Brain microvascular endothelial cell (primary cell): ENCODE data around the gene ESYT3.

Source experiments
- DNase-seq: peaks from one replicate; pipeline ENCODE4 v3.0.0-alpha.2; 2020
- H3K27ac ChIP-seq: fragments of 250-450 bp; sonication (Bioruptor Pico); 2 replicates; pipeline ENCODE4 v1.5.1; 2020; ENCODE audit warnings: mild to moderate bottlenecking, moderate library complexity
- H3K27me3 ChIP-seq: fragments of 250-450 bp; sonication (Bioruptor Pico); replicated peaks from 2 replicates; pipeline ENCODE4 v1.5.1; 2020; ENCODE audit warnings: mild to moderate bottlenecking
- H3K36me3 ChIP-seq: fragments of 250-450 bp; sonication (Bioruptor Pico); replicated peaks from 2 replicates; pipeline ENCODE4 v1.5.1; 2020; ENCODE audit warnings: mild to moderate bottlenecking
- H3K4me3 ChIP-seq: 2 replicates; pipeline ENCODE4 v1.5.1; 2011; ENCODE audit warnings: low read depth, mild to moderate bottlenecking, control low read depth, low read length, moderate library complexity
- CTCF ChIP-seq: IDR thresholded peaks from 2 replicates; pipeline ENCODE4 v1.5.1; 2011; ENCODE audit warnings: low read depth, mild to moderate bottlenecking, moderate library complexity, low read length, control low read depth, inconsistent platforms; ENCODE audit errors: missing control alignments
- in situ Hi-C: cut with HindIII; loops from 2 replicates; pipeline ENCODE4 v1.10.0; 2017; ENCODE audit warnings: low sequenced_read_pairs, low pct_ligation_motif_present

Gene ESYT3

DNA sequence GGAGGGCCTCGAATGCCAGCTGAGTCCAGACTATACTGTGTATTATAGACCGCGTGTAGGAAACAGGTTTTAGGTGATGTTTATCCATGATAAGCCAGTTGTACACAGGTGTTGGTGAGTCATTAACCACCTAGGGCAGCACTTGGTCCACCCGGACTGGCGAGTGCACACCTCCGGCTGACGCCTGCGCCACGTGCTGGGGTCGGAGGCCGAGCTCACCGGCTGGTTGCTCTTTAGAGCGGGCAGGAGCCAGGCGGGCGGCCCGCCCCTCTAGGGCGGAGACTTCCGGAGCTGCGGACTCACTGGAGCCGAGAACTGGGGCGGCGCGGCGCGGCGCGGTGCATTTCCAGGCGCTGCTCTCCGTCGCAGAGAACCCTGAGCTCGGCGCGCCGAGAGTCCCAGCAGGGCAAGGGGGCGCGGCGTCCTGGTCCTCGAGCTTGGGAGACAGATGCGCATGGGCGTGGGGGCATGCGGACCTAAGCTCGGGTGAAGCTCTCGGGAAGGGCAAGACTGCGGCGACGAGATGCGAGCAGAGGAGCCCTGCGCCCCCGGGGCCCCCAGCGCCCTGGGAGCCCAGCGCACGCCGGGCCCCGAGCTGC, at the start of gene ESYT3:
Gene ESYT3, plus strand, starts transcription at position 341 of the 599 bp plus-strand sequence. Its CDS starts 183 bp downstream, at position 524.
- no peaks in the 10 kb centered on the region for H3K36me3 ChIP-seq
- in situ Hi-C loops: no loop called here
- H3K27ac ChIP-seq: no peak within 1 kb of the TSS
- peak within 1 kb of the TSS; percentile 48 for H3K4me3 ChIP-seq
- TF ChIP-seq CTCF: no peak
- DNase-seq: no peak
- peaks cover 25% of the 10 kb centered on the region for H3K27me3 ChIP-seq

- Histone ChIP-seq H3K4me3 (no peak overlapping the region), H3K27me3 (no peaks in the 10 kb centered on the region), H3K27ac (no peak overlapping the region), H3K36me3 (no peaks in the 10 kb centered on the region)
- no peak for DNase-seq
- in situ Hi-C loops: no loop called here
- TF ChIP-seq CTCF: no peak
Observed at GRCh38 chr3:138384976-138385375, 49.4 kb upstream of the ESYT3 start.

- no peak for TF ChIP-seq CTCF
- no peak overlapping the region for H3K27ac ChIP-seq
- DNase-seq: no peak
- no peaks in the 10 kb centered on the region for H3K27me3 ChIP-seq
- H3K36me3 ChIP-seq: no peaks in the 10 kb centered on the region
- no peak overlapping the region for H3K4me3 ChIP-seq
- in situ Hi-C loops: no loop called here
Observed at GRCh38 chr3:138389144-138389601, 45.2 kb upstream of the ESYT3 start.

GRCh38 chr3:138389841-138390581, 44.4 kb upstream of the ESYT3 start:
- Histone ChIP-seq H3K36me3 (no peaks in the 10 kb centered on the region), H3K27ac (peak overlapping the region; percentile 46), H3K4me3 (no peak overlapping the region), H3K27me3 (no peaks in the 10 kb centered on the region)
- no peak for TF ChIP-seq CTCF
- peak; percentile 93 for DNase-seq
- in situ Hi-C loops: no loop called here

DNA sequence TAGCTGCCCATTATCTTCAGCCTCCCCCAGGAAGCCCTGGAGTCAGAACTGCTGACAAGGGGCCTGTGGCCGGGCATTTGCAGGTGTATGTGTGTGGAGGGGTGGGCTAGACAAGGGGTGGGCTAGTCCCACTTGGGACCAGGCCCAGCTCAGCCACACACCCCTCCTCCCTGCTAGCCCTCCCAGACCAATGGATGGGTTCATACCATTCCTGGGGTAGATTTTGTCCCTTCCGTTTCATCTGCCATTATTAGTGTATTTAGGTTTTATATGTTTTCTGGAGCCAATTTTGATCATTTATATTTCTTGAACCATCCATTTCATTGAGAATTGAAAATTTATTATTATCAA, 43.9 kb upstream of the ESYT3 start:
- TF ChIP-seq CTCF: no peak
- H3K27ac ChIP-seq: no peak overlapping the region
- no peaks in the 10 kb centered on the region for H3K27me3 ChIP-seq
- in situ Hi-C loops: no loop called here
- H3K4me3 ChIP-seq: no peak overlapping the region
- DNase-seq: no peak
- no peaks in the 10 kb centered on the region for H3K36me3 ChIP-seq
